Measurements from ENCODE around the gene EPHX1. TPM values are rescaled to one million over a fixed set of nuclear protein-coding genes. Genes with fewer than 3 reads are reported as not detected.

The EPHX1 gene
- total and polyA plus RNA-seq, 2 of the 8 experiments (the other 6 are each of a cell fraction or from before 2014, with no cell fraction given) = 45.3 to 79.1 TPM

- no peak for TF ChIP-seq SUZ12 (IDR thresholded peaks at IDR 0.05; ENCODE audit: low read length)
These were observed 40.2 kb upstream of the EPHX1 start (continued) for GRCh38 chr1:225769687-225770086.
